ENCODE measurements around the gene SHE. TPM values are rescaled to one million over a fixed set of nuclear protein-coding genes. Genes with fewer than 3 reads are reported as not detected.

Gene SHE
- total RNA-seq, 1 experiment from 2014 or later = not detected

DNA sequence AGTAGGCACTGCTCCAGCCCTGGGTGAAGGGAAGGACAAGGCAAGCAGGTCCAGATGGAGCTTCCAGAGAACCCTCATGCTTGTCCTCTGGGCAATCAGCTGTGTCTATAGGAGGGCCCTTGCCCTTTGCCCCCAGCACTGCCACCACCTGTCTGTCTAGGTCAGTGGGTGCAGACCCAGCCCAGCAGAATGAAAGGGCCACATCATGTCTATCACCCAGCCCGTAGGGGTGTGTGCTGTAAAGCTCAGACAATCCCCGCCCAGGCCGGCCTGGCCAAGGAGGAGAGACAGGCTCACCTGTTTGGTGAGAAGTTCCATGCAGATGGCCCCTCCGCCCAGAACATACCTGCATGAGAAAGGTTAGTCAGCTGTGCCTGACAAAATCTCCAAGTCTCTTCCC, 49.3 kb upstream of the SHE start (continued):
- TF ChIP-seq, protein P1, sequence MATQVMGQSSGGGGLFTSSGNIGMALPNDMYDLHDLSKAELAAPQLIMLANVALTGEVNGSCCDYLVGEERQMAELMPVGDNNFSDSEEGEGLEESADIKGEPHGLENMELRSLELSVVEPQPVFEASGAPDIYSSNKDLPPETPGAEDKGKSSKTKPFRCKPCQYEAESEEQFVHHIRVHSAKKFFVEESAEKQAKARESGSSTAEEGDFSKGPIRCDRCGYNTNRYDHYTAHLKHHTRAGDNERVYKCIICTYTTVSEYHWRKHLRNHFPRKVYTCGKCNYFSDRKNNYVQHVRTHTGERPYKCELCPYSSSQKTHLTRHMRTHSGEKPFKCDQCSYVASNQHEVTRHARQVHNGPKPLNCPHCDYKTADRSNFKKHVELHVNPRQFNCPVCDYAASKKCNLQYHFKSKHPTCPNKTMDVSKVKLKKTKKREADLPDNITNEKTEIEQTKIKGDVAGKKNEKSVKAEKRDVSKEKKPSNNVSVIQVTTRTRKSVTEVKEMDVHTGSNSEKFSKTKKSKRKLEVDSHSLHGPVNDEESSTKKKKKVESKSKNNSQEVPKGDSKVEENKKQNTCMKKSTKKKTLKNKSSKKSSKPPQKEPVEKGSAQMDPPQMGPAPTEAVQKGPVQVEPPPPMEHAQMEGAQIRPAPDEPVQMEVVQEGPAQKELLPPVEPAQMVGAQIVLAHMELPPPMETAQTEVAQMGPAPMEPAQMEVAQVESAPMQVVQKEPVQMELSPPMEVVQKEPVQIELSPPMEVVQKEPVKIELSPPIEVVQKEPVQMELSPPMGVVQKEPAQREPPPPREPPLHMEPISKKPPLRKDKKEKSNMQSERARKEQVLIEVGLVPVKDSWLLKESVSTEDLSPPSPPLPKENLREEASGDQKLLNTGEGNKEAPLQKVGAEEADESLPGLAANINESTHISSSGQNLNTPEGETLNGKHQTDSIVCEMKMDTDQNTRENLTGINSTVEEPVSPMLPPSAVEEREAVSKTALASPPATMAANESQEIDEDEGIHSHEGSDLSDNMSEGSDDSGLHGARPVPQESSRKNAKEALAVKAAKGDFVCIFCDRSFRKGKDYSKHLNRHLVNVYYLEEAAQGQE (IDR thresholded peaks at IDR 0.05; ENCODE audit: low read depth) = no peak

DNA sequence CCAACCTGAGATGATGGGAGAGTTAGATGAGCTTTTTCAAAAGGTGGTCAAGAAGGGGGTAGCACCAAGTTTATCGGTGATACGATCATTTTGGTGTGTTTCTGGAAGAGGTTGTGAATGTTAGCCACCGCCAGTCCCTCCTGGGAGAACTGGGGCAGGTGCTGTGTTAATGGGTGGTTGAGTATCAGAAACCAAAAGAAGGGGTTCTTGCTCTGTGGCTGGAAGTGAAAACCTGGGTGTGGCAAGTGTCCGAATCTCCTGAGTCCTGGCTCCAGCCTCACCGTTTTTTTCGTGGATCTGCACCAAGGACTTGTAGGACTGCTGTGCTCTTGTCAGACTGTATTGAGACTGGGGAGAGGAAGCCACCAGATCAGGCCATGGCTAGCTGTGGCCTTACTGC, 48.4 kb upstream of the SHE start:
- ATAC-seq (no peak), DNase-seq (ENCODE audit: low read depth, low spot score) (no peak)
- Histone ChIP-seq H3K79me2 (ENCODE audit: insufficient read depth, low read length) (peaks cover 5% of the 10 kb centered on the region; the same call in 1 of the 2 replicates), H2AFZ (ENCODE audit: low read depth, low read length, poor library complexity, severe bottlenecking) (no peak overlapping the region), H3K4me3 (replicated peaks in 1 of 2; ENCODE audit: low read depth in 1 of 2, low read length in 2 of 2) (no peak overlapping the region), H3K9me3 (ENCODE audit: control insufficient read depth in 1 of 2, insufficient read depth in 1 of 2, low read depth in 1 of 2, low read length in 2 of 2) (no peaks in the 10 kb centered on the region), H3K4me2 (ENCODE audit: low read length) (no peak overlapping the region), H3K36me3 (ENCODE audit: control insufficient read depth in 1 of 2, insufficient read depth in 2 of 2, low read length in 2 of 2) (peaks cover 60 to 67% of the 10 kb centered on the region in 2 experiments), H3K9me2 (ENCODE audit: insufficient read depth) (no peaks in the 10 kb centered on the region), H4K20me1 (ENCODE audit: insufficient read depth) (no peaks in the 10 kb centered on the region), H3K27ac (ENCODE audit: low read depth, low read length) (no peak overlapping the region), H3K27me3 (ENCODE audit: insufficient read depth, low read length) (no peaks in the 10 kb centered on the region), H3K4me1 (ENCODE audit: control insufficient read depth in 1 of 2, insufficient read depth in 2 of 2, low read length in 2 of 2) (peaks cover 0 to 3% of the 10 kb centered on the region in 2 experiments; a peak in 1 of 4 replicates), H3K9ac (ENCODE audit: low read length) (no peak overlapping the region)
- intact Hi-C loops (cut with micrococcal nuclease) = no loop called here
- ChIA-PET RAD21 (ENCODE audit: low non-redundant PET in 1 of 2, low total read pairs in 2 of 2, uncharacterized antibody in 2 of 2, unreplicated experiment in 2 of 2) (no interaction called here), POLR2A (no interaction called here), CTCF (no interaction called here)
- BruUV-seq (replicated peaks) = no TSS peak
- TF ChIP-seq ZFX (IDR thresholded peaks at IDR 0.05) = no peak
- no peak for TF ChIP-seq EZH2 (IDR thresholded peaks at IDR 0.05)
- TF ChIP-seq ELF1 (IDR thresholded peaks at IDR 0.05; ENCODE audit: borderline replicate concordance, low read depth) = no peak
- TF ChIP-seq, protein P1 (IDR thresholded peaks at IDR 0.05; ENCODE audit: low read depth) = no peak
